GM10847 (cell line): ENCODE data around the gene EVC.

Experiments
- POLR2A ChIP-seq: IDR thresholded peaks from 2 replicates; pipeline ENCODE4 v1.6.1; 2011; ENCODE audit not compliant: insufficient read length; ENCODE audit errors: extremely low read depth

The EVC gene

DNA sequence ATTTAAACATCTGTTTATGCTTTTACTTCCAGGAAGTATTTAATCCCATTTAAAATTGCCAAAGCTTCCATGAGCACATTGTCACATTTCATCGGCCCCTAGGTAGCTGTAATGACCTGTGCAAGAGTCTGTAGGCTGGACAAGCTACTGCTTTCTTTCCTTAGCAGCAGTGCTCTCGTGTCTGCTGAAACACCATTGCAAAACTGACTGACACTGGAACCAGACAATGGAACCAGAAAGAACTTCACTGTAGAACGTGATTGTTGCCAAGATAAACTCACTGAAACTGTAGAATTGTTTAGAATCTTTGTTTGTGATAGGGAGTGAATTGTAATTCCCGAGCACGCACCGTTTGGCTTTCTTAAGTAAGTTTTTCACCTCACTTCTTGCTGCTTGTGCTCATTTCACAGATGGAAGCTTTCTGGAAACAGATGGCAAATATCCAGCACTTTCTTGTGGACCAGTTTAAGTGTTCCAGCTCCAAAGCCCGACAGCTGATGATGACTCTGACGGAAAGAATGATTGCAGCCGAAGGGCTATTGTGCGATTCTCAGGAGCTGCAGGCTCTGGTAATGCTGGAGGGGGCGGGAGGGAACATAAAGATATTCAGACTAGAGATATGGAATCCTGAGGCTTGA is 36.9 kb downstream of the EVC start:
- no peak for TF ChIP-seq POLR2A

DNA sequence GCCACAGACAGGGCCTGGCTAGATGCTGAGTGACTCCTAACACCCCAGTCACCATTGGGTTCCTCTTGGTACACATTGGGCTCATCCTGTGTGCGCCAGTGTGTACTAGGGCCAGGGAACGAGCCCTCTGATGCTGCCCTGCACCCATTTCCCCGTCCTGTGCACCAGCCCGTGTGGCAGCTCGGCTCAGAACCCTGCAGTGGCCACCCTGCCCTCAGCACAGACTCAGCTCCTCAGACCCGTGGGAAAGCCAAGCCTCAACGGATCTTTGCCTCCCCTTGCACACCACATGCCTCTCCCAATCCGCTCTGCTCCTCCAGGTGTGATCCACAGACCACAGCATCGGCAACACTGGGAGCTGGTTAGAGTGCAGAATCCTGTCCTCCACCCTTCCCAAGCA is 38.6 kb downstream of the EVC start:
- TF ChIP-seq POLR2A, result no peak

DNA sequence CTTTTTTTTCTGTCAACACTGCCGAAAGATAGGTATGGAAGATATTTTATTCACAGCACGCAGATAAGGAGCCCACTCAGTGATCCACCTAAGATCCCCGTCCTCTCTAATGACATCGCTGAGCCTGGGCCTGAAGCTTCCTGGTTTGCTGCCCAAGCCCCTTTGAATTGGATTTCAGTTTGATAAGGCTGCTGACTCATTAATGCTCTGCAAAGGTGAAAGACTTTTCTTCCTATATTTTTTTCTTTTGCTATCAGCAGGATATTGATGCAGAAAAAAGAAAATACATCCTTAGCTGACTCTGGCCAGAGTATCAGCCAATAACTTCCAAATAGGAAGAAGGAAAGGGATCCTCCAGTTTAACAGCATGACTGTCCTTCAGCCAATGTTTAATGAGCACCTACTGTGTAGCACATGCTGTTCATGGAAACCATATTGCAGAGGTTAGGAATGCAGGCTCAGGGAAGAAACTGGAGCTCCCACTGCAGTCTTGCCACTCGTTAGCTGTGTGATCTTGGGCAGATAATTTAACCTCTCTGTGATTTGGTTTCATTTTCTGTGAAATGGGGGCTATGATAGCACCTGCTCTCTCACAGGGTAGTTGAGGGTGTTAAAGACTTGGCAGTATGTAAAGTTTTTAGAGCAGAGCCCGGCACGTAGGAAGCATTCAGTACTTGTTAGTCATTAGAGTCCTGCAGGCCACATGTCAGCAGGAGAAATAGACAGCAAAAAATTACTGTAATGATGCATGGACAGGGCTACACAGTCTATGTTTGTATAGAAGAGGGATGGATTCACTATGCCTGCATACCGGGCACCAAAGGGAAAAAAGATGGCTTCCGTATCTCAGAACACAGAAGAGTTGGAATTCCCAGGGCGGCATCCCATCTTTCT is 39.3 kb downstream of the EVC start:
- TF ChIP-seq POLR2A, result no peak

DNA sequence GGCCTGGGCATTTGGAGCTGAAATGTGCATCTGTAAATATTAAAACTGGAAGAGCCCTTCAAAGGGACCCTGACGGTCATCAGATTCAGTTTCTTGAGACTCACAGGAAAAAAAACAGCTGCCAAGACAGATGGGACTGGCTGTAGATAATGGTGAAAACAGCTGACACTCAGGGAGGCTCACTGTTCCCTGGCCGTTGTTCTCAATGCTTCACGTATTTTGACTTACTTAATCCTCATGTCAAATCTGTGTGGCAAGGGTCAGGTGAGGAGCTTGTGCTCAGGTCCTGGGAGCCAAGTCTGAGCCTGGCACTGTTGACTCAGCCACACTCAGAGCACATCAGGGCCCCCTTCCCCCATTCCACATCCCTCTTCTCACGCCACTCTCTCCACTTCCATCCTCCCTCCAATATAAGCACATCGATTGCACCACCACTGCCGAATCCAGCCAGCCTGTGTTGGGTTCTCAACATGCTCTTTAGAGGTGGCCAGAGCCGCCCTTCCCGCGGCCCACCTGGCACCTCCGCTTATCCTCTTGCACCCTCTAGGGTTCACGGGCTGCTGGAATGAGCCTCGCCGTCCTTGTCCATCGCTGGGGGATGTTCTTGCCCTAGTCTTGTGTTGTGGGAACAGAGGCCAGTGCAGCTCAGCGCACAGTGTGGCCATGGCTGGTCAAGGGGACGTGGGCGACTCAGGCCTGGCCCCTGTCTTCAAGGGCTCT is 40.1 kb downstream of the EVC start:
- TF ChIP-seq POLR2A, result no peak

DNA sequence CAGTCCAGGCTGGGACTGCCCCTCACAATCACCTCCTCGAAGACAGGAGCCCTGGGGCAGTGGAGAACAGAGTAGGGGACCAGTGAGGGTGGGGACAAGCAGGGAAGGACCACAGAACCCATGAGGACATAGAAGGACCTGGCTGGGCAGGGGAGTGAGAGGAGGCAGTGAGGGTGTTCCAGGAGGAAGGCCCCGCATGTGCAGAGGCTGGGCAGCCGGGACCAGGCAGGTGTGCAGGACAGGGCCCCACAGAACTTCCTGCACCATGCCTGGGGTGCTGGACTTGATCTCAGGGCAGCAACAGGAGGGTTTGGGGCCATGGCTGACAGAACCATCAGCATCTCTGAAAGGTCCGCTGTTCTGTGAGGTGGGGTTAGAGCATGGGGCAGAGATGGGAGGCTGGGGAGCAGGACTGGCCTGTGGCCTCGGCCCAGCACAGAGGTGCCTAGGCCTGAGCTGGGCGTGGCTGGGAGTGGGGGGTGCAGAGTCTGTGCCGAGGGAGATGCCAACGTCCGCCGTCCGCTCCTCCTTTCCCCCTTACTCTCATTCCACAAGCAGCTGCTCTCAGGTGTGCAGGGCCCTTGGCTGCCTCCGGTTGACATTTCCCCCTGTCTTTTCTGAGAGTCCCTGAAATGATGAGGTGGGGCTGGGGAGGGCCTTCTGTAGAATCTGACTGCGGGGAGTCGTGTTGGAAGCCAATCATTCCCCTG is 40.8 kb downstream of the EVC start:
- no peak for TF ChIP-seq POLR2A

DNA sequence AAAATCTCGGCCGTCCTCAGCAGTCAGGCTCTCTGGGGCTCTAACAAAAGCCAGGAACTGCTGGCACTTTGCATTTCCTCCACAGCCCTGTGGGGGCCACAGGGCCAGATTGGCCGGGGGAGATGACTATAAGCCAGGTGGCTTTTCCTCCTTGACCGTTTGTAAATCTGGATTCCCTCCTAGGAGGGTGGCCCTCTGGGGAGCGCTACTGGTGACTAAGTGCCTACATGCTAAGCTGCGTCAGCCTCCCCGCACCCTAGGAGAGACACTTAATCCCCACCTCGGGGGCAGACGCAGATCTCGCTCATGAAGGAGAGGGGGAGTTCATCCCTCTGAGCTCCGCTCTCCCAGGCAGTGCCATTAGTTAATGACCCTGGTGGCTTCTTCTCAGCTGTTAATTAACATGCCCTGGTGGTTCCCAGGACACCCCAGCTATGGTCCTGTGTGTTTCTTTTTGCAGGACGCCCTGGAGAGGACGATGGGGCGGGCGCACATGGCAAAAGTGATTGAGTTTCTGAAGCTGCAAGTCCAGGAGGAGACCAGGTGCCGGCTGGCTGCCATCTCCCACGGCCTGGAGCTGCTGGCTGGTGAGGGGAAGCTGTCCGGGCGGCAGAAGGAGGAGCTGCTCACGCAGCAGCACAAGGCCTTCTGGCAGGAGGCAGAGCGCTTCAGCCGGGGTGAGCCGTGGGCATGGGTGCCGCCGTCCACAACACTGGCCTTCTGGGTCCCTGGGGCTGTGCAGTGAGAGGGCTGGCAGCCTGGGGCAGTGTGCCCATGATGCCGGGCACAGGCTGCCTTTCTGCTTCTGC is 41.6 kb downstream of the EVC start:
- TF ChIP-seq POLR2A, result no peak

DNA sequence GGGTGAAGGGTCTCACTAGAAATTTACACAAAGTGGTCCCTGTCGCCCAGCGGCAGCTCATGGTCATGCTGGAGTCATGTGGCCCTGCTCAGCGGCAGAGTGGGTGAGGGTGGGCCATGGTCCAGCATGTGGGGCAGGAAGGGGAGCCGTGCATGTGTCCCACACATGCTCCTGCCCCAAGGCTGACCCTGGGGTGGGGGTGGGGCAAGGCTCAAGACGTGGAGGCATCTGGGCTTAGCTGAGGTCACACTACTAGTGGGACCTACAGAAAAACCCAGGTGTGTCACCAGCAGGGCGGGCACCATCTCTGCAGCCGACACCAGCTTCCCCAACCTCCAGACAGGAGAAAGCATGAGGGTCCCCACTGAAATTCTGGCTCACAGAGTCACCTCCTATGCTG is 42.4 kb downstream of the EVC start:
- TF ChIP-seq POLR2A, result no peak

DNA sequence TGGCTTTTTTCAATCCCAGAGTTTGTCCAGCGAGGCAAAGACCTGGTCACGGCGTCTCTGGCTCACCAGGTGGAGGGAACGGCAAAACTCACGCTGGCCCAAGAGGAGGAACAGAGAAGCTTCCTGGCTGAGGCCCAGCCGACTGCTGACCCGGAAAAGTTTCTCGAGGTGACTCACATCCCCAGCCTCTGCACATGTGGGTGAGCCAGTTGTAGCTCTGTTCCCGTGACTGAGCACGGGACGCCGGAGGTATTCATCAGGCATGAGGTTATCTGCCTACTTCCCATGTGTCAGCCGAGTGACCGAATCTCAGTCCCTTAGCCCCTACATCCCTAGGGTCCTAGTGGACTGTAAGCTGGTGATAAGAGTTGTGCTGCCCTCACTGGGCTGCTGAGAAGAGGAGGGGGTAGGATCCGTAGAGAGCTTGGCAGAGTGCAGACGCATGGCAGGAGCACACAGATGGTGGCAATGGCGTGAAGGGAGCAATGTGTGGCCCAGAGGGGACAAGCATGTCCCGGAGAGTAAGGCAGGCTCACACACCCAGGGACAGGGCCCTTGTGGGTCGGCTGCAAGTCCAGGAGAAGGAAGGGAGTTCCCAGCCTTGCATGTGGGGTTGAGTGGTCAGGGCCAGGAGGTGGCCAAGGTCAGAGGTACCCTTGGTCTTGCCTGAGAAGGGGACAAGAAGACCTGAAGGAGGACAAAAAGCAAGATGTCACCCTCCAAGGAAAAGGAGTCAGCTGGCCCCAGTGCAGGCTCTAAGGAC is 42.9 kb downstream of the EVC start:
- no peak for TF ChIP-seq POLR2A

DNA sequence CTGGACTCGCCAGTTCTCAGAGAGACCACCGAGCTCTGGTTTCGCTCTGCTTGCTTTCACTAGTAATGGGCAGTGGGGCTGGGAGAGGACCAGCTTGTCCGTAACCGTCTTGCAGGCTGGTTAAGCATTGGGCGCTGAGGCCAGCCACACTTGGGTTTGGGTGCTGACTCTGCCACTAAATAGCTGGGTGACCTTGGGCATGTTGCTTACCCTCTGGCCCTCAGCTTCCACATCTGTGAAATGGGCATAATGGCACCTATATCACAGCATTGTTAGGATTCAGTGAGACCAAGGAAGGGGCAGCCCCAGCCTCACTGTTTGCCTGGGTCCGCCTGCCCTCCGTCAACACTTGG is 43.5 kb downstream of the EVC start:
- TF ChIP-seq POLR2A, result no peak

DNA sequence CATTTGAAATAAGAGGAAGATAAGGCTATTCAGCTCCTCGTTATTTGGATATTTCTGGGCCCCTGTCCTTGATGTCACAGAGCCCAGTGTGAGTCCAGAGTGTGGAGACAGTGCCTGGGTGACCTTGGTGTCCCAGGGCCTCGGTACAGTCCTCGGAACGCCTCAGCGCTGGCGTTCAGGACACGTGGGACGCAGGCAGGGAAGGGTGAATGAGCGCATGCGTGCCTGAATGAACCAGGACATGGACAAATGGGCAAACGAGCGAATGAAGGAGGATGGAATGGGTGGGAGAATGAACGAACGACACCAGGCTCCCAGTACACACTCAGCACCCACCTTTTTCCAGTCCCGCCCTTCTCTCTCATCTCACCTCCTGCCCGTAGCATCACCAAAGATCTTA is 44.2 kb downstream of the EVC start:
- TF ChIP-seq POLR2A, result no peak

DNA sequence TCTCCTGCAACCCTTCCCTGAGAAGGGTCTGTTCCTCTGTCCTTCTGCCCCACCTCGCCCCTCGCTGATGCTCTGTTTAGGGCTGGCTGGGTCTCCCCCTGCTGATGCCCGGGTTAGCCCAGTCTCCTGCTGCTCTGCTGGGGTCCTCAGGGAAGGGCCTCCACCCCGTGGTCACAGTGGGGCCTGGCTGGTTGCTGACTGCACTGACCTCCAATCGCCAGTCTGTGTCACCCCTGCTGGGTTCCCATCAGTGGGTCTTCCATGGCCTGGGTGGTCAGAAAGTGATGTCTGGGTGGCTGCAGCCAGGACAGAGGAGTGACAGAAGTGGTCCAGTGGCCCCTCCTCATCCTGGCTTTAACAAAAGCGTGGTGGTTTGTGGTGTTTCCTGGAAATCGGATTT is 44.7 kb downstream of the EVC start:
- TF ChIP-seq POLR2A, result no peak

DNA sequence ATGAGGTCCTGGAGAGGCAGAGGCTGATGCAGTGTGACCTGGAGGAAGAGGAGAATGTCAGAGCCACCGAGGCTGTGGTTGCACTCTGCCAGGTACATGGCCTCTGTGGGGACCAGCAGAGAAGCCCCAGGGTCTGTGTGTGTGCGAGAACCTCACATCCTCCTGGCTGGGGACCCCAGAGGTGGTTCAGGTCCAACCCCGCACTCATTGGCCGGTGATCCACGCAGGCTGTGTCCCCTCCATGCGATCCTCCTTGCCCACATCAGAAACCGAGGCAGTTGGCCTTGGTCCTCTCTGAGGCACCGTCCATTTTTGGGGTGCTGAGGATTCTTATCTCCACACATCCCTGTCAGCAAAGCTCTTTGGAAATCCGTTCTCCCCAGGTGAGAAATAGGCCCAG is 45.3 kb downstream of the EVC start:
- no peak for TF ChIP-seq POLR2A

DNA sequence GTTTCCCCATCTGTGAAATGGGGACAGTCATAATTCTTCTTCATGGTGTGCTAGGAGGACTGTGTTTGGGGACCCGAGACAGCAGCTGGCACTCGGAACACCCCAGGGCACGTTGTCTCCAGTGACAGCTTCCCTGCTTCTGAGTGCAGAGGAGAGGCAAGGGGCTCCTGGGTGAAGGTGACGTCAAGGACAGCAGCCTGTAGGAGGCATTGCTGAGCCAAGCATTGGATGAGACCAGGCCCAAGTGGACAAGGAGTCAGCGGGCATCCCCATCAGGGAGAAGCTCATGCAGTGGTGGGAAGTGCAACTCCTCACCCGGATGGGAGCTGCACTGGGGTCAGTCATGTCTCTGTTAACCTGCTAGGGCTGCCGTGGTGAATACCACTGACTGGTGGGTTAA is 46.1 kb downstream of the EVC start:
- TF ChIP-seq POLR2A, result no peak

DNA sequence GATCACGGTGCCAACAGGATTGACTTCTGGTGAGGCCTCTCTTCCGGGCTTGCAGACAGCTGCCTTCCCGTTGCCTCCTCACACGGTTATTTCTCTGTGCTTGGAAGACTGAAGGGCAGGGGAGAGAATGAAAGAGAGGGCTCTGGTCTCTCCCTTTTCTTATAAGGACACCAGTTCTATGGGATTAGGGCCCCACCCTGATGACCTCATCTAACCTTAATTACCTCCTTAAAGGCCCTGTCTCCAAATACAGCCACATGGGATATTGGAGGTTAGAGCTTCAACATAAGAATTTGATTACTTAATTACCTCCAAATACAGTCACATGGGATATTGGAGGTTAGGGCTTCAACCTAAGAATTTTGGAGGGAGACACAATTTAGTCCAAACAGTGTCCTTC is 46.5 kb downstream of the EVC start:
- TF ChIP-seq POLR2A, result no peak
